ENCODE data around the gene ZAR1. TPM values are rescaled to one million over a fixed set of nuclear protein-coding genes. Genes with fewer than 3 reads are reported as not detected.
"Not testable (repeated sequence)": the region's sequence is repeated elsewhere in the genome, so short reads cannot be mapped to it uniquely, and the experiment has no call there.

Gene ZAR1
- total RNA-seq, 1 experiment from 2014 or later, result not detected

GRCh38 chr4:48449151-48449550, 40.9 kb upstream of the ZAR1 start:
- intact Hi-C loops (cut with micrococcal nuclease), result loop anchor here (10.0 kb wide), 1 partner anchor 516 kb away; no protein-coding TSS in a partner anchor
- TF ChIP-seq CTCF (IDR thresholded peaks at IDR 0.05; ENCODE audit: unreplicated experiment), result no peak
- no peak overlapping the region for H3K27ac Mint-ChIP-seq (ENCODE audit: low read depth, unreplicated experiment)
- H3K4me3 Mint-ChIP-seq (ENCODE audit: unreplicated experiment), result no peak overlapping the region
- no peaks in the 10 kb centered on the region for H3K27me3 Mint-ChIP-seq (ENCODE audit: insufficient read depth, unreplicated experiment)
- no peaks in the 10 kb centered on the region for H3K36me3 Mint-ChIP-seq (ENCODE audit: insufficient read depth, unreplicated experiment)
- no TSS peak for BruUV-seq (replicated peaks)
- DNase-seq (ENCODE audit: unreplicated experiment), result no peak
- no peaks in the 10 kb centered on the region for H3K4me1 Mint-ChIP-seq (ENCODE audit: insufficient read depth, unreplicated experiment)
- ChIA-PET POLR2A (no interaction called here), CTCF (no interaction called here)
- H3K9me3 Mint-ChIP-seq (ENCODE audit: unreplicated experiment), result no peaks in the 10 kb centered on the region

GRCh38 chr4:48450740-48451139, 39.3 kb upstream of the ZAR1 start:
- Mint-ChIP-seq H3K36me3 (ENCODE audit: insufficient read depth, unreplicated experiment) (no peaks in the 10 kb centered on the region), H3K27ac (ENCODE audit: low read depth, unreplicated experiment) (no peak overlapping the region), H3K4me3 (ENCODE audit: unreplicated experiment) (no peak overlapping the region), H3K9me3 (ENCODE audit: unreplicated experiment) (no peaks in the 10 kb centered on the region), H3K27me3 (ENCODE audit: insufficient read depth, unreplicated experiment) (no peaks in the 10 kb centered on the region), H3K4me1 (ENCODE audit: insufficient read depth, unreplicated experiment) (no peaks in the 10 kb centered on the region)
- CTCF ChIA-PET, result no interaction called here
- POLR2A ChIA-PET, result interaction anchor here (0.7 kb wide), 1 partner anchor 27 kb away, joined by 3 read pairs; no protein-coding TSS in a partner anchor
- BruUV-seq (replicated peaks), result no TSS peak
- DNase-seq (ENCODE audit: unreplicated experiment), result no peak
- no peak for TF ChIP-seq CTCF (IDR thresholded peaks at IDR 0.05; ENCODE audit: unreplicated experiment)
- intact Hi-C loops (cut with micrococcal nuclease), result no loop called here

DNA sequence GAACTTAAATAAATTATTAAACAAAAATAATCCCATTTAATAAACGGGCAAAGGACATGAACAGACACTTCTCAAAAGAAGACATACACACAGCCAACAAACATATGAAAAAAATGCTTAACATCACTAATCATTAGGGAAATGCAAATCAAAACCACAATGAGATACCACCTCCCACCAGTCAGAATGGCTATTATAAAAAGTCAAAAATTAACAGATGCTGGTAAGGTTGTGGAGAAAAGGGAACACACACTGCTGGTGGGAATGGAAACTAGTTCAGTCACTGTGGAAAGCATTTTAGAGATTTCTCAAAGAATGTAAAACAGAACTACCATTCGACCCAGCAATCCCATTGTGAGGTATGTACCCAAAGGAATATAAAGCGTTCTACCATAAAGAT, 38.4 kb upstream of the ZAR1 start:
- POLR2A ChIA-PET; intact Hi-C loops (cut with micrococcal nuclease); H3K27me3 Mint-ChIP-seq (ENCODE audit: insufficient read depth, unreplicated experiment); H3K4me3 Mint-ChIP-seq (ENCODE audit: unreplicated experiment); H3K27ac Mint-ChIP-seq (ENCODE audit: low read depth, unreplicated experiment); DNase-seq (ENCODE audit: unreplicated experiment); H3K4me1 Mint-ChIP-seq (ENCODE audit: insufficient read depth, unreplicated experiment); BruUV-seq (replicated peaks); H3K36me3 Mint-ChIP-seq (ENCODE audit: insufficient read depth, unreplicated experiment); H3K9me3 Mint-ChIP-seq (ENCODE audit: unreplicated experiment); CTCF ChIA-PET: not testable (repeated sequence)

GRCh38 chr4:48454591-48454990, 35.5 kb upstream of the ZAR1 start:
- H3K36me3 Mint-ChIP-seq (ENCODE audit: insufficient read depth, unreplicated experiment), result no peaks in the 10 kb centered on the region
- no peak for TF ChIP-seq CTCF (IDR thresholded peaks at IDR 0.05; ENCODE audit: unreplicated experiment)
- DNase-seq (ENCODE audit: unreplicated experiment), result no peak
- no peaks in the 10 kb centered on the region for H3K27me3 Mint-ChIP-seq (ENCODE audit: insufficient read depth, unreplicated experiment)
- CTCF ChIA-PET, result interaction anchor here (0.6 to 1.4 kb wide), 2 partner anchors 16 to 564 kb away, joined by 3 read pairs; no protein-coding TSS in a partner anchor
- BruUV-seq (replicated peaks), result no TSS peak
- POLR2A ChIA-PET, result interaction anchor here (0.5 kb wide), 1 partner anchor 18 kb away, joined by 3 read pairs; no protein-coding TSS in a partner anchor
- H3K4me1 Mint-ChIP-seq (ENCODE audit: insufficient read depth, unreplicated experiment), result no peaks in the 10 kb centered on the region
- no peak overlapping the region for H3K27ac Mint-ChIP-seq (ENCODE audit: low read depth, unreplicated experiment)
- H3K4me3 Mint-ChIP-seq (ENCODE audit: unreplicated experiment), result no peak overlapping the region
- intact Hi-C loops (cut with micrococcal nuclease), result no loop called here
- H3K9me3 Mint-ChIP-seq (ENCODE audit: unreplicated experiment), result peaks cover 7% of the 10 kb centered on the region

GRCh38 chr4:48461000-48461399, 29.1 kb upstream of the ZAR1 start:
- POLR2A ChIA-PET, result no interaction called here

More at GRCh38 chr4:48461000-48461399, 29.1 kb upstream of the ZAR1 start:
- intact Hi-C loops (cut with micrococcal nuclease), result no loop called here
- BruUV-seq (replicated peaks), result no TSS peak
- no peak overlapping the region for H3K4me3 Mint-ChIP-seq (ENCODE audit: unreplicated experiment)
- H3K27me3 Mint-ChIP-seq (ENCODE audit: insufficient read depth, unreplicated experiment), result no peaks in the 10 kb centered on the region
- CTCF ChIA-PET, result interaction anchor here (1.0 to 1.1 kb wide), 2 partner anchors 16 to 40 kb away, joined by 3 read pairs; no protein-coding TSS in a partner anchor
- TF ChIP-seq CTCF (IDR thresholded peaks at IDR 0.05; ENCODE audit: unreplicated experiment), result no peak
- H3K27ac Mint-ChIP-seq (ENCODE audit: low read depth, unreplicated experiment), result no peak overlapping the region
- DNase-seq (ENCODE audit: unreplicated experiment), result no peak
- no peaks in the 10 kb centered on the region for H3K4me1 Mint-ChIP-seq (ENCODE audit: insufficient read depth, unreplicated experiment)
- peaks cover 7% of the 10 kb centered on the region for H3K9me3 Mint-ChIP-seq (ENCODE audit: unreplicated experiment)
- no peaks in the 10 kb centered on the region for H3K36me3 Mint-ChIP-seq (ENCODE audit: insufficient read depth, unreplicated experiment)

All from MCF 10A (cell line).